Fibroblast of skin of scalp (primary cell): ENCODE measurements around the gene C4orf36. TPM values are rescaled to one million over a fixed set of nuclear protein-coding genes. Genes with fewer than 3 reads are reported as not detected.

ENCODE experiments used
- DNase-seq: peaks from one replicate; pipeline ENCODE4 v3.0.0-alpha.2; 2013
- polyA plus RNA-seq, 2 experiments: library from polyadenylated mRNA; unstranded; fragments of 120-200 nt; gene quantifications; one replicate each; pipeline ENCODE4 v1.2.1, GENCODE V29; 2013; ENCODE audit not compliant: insufficient read length in 2 of 2

Gene C4orf36
- not detected for polyA plus RNA-seq (2013, experiment 1 of 2; ENCODE audit: insufficient read length)
- polyA plus RNA-seq (2013, experiment 2 of 2; ENCODE audit: insufficient read length) = not detected

GRCh38 chr4:86891762-86892635 is at the start of gene C4orf36:
C4orf36 (minus strand) TSS chr4:86892422; CDS start chr4:86891520, 902 bp downstream.
- peak; percentile 47 for DNase-seq

GRCh38 chr4:86940920-86941460 is 48.8 kb upstream of the C4orf36 start:
- no peak for DNase-seq

- DNase-seq = no peak
Measured at GRCh38 chr4:86939729-86940575, 47.7 kb upstream of the C4orf36 start.

GRCh38 chr4:86938771-86939520 is 46.7 kb upstream of the C4orf36 start:
- no peak for DNase-seq

- peak; percentile 52 for DNase-seq
Measured at GRCh38 chr4:86935853-86936733, 43.9 kb upstream of the C4orf36 start.

DNA sequence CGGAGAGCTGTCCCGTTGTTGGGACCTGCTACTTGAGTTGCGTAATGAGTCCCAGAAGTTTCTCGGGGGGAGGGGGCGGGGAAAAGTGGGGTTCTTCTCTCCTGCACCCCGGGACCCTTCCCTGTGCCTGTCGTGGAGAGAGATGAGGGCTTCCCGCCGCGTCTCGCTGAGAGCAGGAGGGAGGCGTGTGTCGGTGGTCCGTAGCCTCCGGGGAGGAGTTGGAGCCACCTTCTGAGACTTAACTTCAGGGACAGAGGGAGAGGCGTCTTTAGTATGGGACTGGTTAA is 43.3 kb upstream of the C4orf36 start:
- DNase-seq = no peak

- DNase-seq = peak; percentile 94
Measured at GRCh38 chr4:86934771-86935565, 42.7 kb upstream of the C4orf36 start, which contains the start of gene AFF1. AFF1 (plus strand) TSS chr4:86935011; CDS start chr4:86948534, 13,523 bp downstream.

GRCh38 chr4:86934147-86934770 is 42.0 kb upstream of the C4orf36 start:
- no peak for DNase-seq

- no peak for DNase-seq
Measured at GRCh38 chr4:86928400-86929255, 36.4 kb upstream of the C4orf36 start.

GRCh38 chr4:86927843-86928395 is 35.7 kb upstream of the C4orf36 start:
- peak; percentile 88 for DNase-seq

DNA sequence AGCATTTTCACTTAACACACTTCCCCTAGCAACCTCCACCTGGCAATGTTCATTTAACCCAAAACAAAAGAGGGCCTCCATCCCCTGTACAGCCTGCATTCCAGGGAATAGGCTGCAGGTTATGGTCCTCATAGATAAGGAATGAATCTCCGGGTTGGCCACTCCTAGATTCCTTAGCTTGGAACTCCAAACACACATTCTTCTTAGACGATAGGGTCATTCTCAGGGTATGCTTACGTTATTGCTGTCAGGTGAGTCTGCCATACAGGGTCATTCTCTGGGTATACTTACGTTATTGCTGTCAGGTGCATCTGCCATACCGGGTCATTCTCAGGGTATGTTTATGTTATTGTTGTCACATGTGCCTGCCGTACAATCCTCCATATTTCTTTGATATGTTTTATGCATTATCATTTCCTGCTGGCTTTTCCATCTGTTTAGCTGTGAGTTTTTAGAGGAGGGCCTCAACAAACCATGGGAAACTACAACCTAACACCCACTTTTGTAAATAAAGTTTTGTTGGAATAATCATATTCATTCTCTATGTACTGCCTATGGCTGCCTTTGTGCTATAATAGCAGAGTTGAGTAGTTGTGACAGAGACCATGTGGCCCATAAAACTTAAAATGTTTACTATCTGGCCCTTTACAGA is 34.3 kb upstream of the C4orf36 start:
- no peak for DNase-seq

DNA sequence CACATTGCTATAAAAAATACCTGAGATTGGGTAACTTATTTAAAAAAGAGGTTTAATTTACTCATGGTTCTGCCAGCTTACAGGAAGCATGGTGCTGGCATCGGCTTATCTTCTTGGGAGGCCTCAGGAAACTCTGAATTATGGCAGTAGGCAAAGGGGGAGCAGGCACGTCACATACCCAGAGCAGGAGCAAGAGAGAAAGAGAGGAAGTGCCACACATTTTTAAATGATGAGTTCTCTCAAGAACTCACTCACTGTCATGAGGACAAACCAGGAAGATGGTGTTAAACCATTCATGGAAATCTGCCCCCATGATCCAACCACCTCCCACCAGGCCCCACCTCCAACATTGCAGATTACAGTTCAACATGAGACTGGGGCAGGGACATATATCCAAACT is 32.6 kb upstream of the C4orf36 start:
- peak; percentile 94 for DNase-seq

- no peak for DNase-seq
Measured at GRCh38 chr4:86921608-86922252, 29.5 kb upstream of the C4orf36 start.

- peak; percentile 36 for DNase-seq
Measured at GRCh38 chr4:86919561-86920223, 27.5 kb upstream of the C4orf36 start.

GRCh38 chr4:86918539-86919072 is 26.4 kb upstream of the C4orf36 start:
- DNase-seq = peak; percentile 74

DNA sequence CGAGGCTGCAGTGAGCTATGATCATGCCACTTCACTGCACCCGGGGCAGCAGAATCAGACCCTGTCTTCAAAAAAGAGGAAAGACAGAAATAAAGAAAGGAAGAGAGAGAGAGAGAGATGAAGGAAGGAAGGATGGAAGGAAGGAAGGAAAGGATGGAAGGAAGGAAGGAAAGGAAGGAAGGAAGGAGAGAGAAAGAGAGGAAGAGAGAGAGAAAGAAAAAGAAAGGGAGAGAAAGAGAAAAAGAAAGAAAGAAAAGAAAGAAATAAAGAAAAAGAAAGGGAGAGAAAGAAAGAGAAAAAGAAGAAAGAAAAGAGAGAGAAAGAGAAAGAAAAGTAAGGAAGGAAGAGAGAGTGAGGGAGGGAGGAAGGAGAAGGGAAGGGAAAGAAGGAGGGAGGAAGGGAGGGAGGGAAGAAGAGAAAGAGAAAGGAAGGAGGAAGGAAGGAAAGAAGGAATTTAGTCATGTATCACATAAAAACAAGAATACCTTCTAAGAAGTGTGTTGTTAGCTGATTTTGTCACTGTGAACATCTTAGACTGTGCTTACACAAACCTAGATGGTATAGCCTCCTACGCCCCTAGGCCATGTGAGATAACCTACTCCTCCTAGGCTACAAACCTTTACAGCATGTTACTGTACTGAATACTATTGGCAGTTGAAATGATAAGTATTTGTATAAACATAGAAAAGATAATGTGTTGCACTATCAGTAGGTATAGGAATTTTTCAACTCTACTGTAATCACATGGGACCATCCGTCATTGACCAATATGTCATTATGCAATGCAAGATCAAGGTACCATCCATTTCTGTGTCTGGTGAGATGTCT is 25.2 kb upstream of the C4orf36 start:
- DNase-seq = no peak
